Activated CD4-positive, alpha-beta T cell treated with anti-CD3 and anti-CD28 coated beads, Interleukin-2, amount 10 ng/mL, durations not matched to agents 7 days and 5 days (primary cell): ENCODE data around the gene RSRP1. TPM values are rescaled to one million over a fixed set of nuclear protein-coding genes. Genes with fewer than 3 reads are reported as not detected.

Source experiments
- CTCF ChIA-PET: fragments of 350-600 bp; sonication (Branson Sonifier 250); formaldehyde crosslinking; loops from one replicate; lab custom pipeline; 2021; ENCODE audit warnings: antibody characterized with exemption; lab: Charles Lee
- POLR2A ChIA-PET: fragments of 350-600 bp; sonication (Branson Sonifier 250); formaldehyde crosslinking; loops from one replicate; lab custom pipeline; 2021; ENCODE audit warnings: antibody characterized with exemption; lab: Charles Lee
- DNase-seq: peaks from one replicate; pipeline ENCODE4 v3.0.0-alpha.2; 2020
- H3K27ac Mint-ChIP-seq: one replicate; pipeline ENCODE4 v1.8.0; 2021; ENCODE audit warnings: mild to moderate bottlenecking, moderate library complexity, mixed read lengths
- H3K27me3 Mint-ChIP-seq: one replicate; pipeline ENCODE4 v1.8.0; 2021; ENCODE audit warnings: mixed read lengths
- H3K36me3 Mint-ChIP-seq: one replicate; pipeline ENCODE4 v1.8.0; 2021; ENCODE audit warnings: low read depth, mixed read lengths
- H3K4me1 Mint-ChIP-seq: one replicate; pipeline ENCODE4 v1.8.0; 2021; ENCODE audit warnings: mixed read lengths
- H3K4me3 Mint-ChIP-seq: one replicate; pipeline ENCODE4 v1.8.0; 2021; ENCODE audit warnings: mild to moderate bottlenecking, moderate library complexity, mixed read lengths
- H3K9me3 Mint-ChIP-seq: one replicate; pipeline ENCODE4 v1.8.0; 2021; ENCODE audit warnings: mixed read lengths
- total RNA-seq, 2 experiments: library from RNA; stranded (reverse); gene quantifications; one replicate each; pipeline ENCODE4 v1.2.3, GENCODE V29; 2021

RSRP1 gene
- total RNA-seq, 2 experiments from 2014 or later, result 213 to 271 TPM

DNA sequence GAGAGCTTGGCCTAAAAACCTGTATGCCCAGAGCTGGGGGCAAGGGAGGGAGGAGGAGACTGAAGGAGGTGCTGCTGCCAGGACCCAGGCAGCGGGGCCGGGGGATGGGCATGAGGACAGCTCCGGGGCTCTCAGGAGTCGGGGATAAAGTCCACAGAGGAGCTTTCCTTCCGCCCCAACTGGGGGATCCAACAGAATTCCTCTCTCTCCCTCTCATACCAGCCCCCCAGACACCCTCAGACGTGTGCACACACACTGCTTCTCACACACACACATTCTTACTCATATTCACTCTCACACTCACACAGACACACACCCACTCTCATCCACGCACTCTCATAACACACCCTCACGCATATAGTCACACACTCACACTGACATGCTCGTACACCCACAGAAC lies 54.0 kb downstream of the RSRP1 start:
- no peaks in the 10 kb centered on the region for H3K9me3 Mint-ChIP-seq
- H3K36me3 Mint-ChIP-seq, result no peaks in the 10 kb centered on the region
- H3K4me1 Mint-ChIP-seq, result peaks cover 3% of the 10 kb centered on the region
- no peak overlapping the region for H3K4me3 Mint-ChIP-seq
- ChIA-PET CTCF (interaction anchor here (0.6 kb wide), 1 partner anchor 264 kb away, joined by 3 read pairs; no protein-coding TSS in a partner anchor), POLR2A (no interaction called here)
- DNase-seq, result no peak
- peaks cover 6% of the 10 kb centered on the region for H3K27me3 Mint-ChIP-seq
- H3K27ac Mint-ChIP-seq, result no peak overlapping the region

Other genes with a start within 250 kb of the RSRP1 start
- 10 to 100 TPM; 46.5 to 53.0 TPM for gene SYF2, start 15.0 kb downstream of the RSRP1 start, total RNA-seq
- gene RHD, start 25.1 kb upstream of the RSRP1 start, total RNA-seq, result not detected
- 100 to 1,000 TPM; 140 to 176 TPM for gene TMEM50A, start 90.9 kb upstream of the RSRP1 start, total RNA-seq
- gene RHCE, start 173.4 kb upstream of the RSRP1 start, total RNA-seq, result under 1 TPM in 1 of 2 experiments, not detected in 1; 0.17 TPM
- gene MACO1, start 183.4 kb upstream of the RSRP1 start, total RNA-seq, result 10 to 100 TPM; 18.8 to 24.9 TPM